Fibroblast of lung (primary cell): ENCODE data around the gene HMG20B. TPM values are rescaled to one million over a fixed set of nuclear protein-coding genes. Genes with fewer than 3 reads are reported as not detected.

Experiments used
- polyA plus RNA-seq, 2 donors: library from polyadenylated mRNA; depleted of rRNA in 1 of 2; stranded (reverse) in 1 of 2; unstranded in 1 of 2; fragments of >200 nt; gene quantifications; 2 replicates each; pipeline ENCODE4 v1.2.1, GENCODE V29; 2011 to 2012; ENCODE audit warnings: missing spikeins in 1 of 2
- total RNA-seq: library from RNA; depleted of rRNA; stranded (reverse); fragments of >200 nt; gene quantifications from 2 replicates; pipeline ENCODE4 v1.2.1, GENCODE V29; 2014

Gene HMG20B
- total and polyA plus RNA-seq, 2 donors (not counting 1 experiment from before 2014, with no cell fraction given): 27.3 to 63.6 TPM

Other genes with a start within 250 kb of the HMG20B start
- 34.9 and 66.4 TPM in 2 replicates for gene NFIC, start 206.4 kb upstream of the HMG20B start, total RNA-seq
- 7.9 and 16.6 TPM in 2 replicates for gene NFIC, start 206.4 kb upstream of the HMG20B start, polyA plus RNA-seq
- not detected in 2 replicates for gene SMIM24, start 92.4 kb upstream of the HMG20B start, total RNA-seq
- gene SMIM24, start 92.4 kb upstream of the HMG20B start, polyA plus RNA-seq: not detected in 2 replicates
- not detected in 2 replicates for gene SMIM44, start 89.5 kb upstream of the HMG20B start, total RNA-seq
- not detected in 2 replicates for gene SMIM44, start 89.5 kb upstream of the HMG20B start, polyA plus RNA-seq
- gene DOHH, start 72.3 kb upstream of the HMG20B start, total RNA-seq: 10.1 and 10.3 TPM in 2 replicates
- gene DOHH, start 72.3 kb upstream of the HMG20B start, polyA plus RNA-seq: 4.1 and 5.0 TPM in 2 replicates
- gene FZR1, start 66.6 kb upstream of the HMG20B start, total RNA-seq: 19.3 and 38.0 TPM in 2 replicates
- gene FZR1, start 66.6 kb upstream of the HMG20B start, polyA plus RNA-seq: 15.0 and 21.3 TPM in 2 replicates
- gene TEKTIP1, start 33.8 kb upstream of the HMG20B start, total RNA-seq: not detected in 2 replicates
- not detected in 2 replicates for gene TEKTIP1, start 33.8 kb upstream of the HMG20B start, polyA plus RNA-seq
- 69.9 and 79.9 TPM in 2 replicates for gene MFSD12, start 15.4 kb upstream of the HMG20B start, total RNA-seq
- gene MFSD12, start 15.4 kb upstream of the HMG20B start, polyA plus RNA-seq: 19.9 and 20.6 TPM in 2 replicates
- gene GIPC3, start 12.5 kb downstream of the HMG20B start, total RNA-seq: under 0.01 TPM in 2 replicates
- 0.20 and 0.60 TPM in 2 replicates for gene GIPC3, start 12.5 kb downstream of the HMG20B start, polyA plus RNA-seq
- 0.77 and 1.8 TPM in 2 replicates for gene TBXA2R, start 33.9 kb downstream of the HMG20B start, total RNA-seq
- gene TBXA2R, start 33.9 kb downstream of the HMG20B start, polyA plus RNA-seq: 1.1 and 1.3 TPM in 2 replicates
- gene CACTIN, start 53.8 kb downstream of the HMG20B start, total RNA-seq: 19.7 and 20.0 TPM in 2 replicates
- gene CACTIN, start 53.8 kb downstream of the HMG20B start, polyA plus RNA-seq: 6.7 and 9.4 TPM in 2 replicates
- 11.3 and 16.7 TPM in 2 replicates for gene PIP5K1C, start 127.5 kb downstream of the HMG20B start, total RNA-seq
- gene PIP5K1C, start 127.5 kb downstream of the HMG20B start, polyA plus RNA-seq: 8.7 and 12.9 TPM in 2 replicates
- not detected in 2 replicates for gene TJP3, start 135.4 kb downstream of the HMG20B start, total RNA-seq
- gene TJP3, start 135.4 kb downstream of the HMG20B start, polyA plus RNA-seq: not detected in 2 replicates
- 21.8 and 22.3 TPM in 2 replicates for gene APBA3, start 188.7 kb downstream of the HMG20B start, total RNA-seq
- gene APBA3, start 188.7 kb downstream of the HMG20B start, polyA plus RNA-seq: 2.7 TPM in 2 replicates
- 42.6 and 45.4 TPM in 2 replicates for gene MRPL54, start 189.7 kb downstream of the HMG20B start, total RNA-seq
- gene MRPL54, start 189.7 kb downstream of the HMG20B start, polyA plus RNA-seq: 29.7 and 32.5 TPM in 2 replicates
- not detected in 2 replicates for gene RAX2, start 199.3 kb downstream of the HMG20B start, total RNA-seq
- gene RAX2, start 199.3 kb downstream of the HMG20B start, polyA plus RNA-seq: not detected in 2 replicates
- gene MATK, start 213.4 kb downstream of the HMG20B start, total RNA-seq: under 0.01 TPM in 1 of 2 replicates, not detected in the other
- gene MATK, start 213.4 kb downstream of the HMG20B start, polyA plus RNA-seq: not detected in 2 replicates